PFSK-1 (cell line): ENCODE results near the gene ERBB4.

Experiments used
- POLR2AphosphoS5 ChIP-seq: IDR thresholded peaks from 2 replicates; pipeline ENCODE4 v1.6.1; 2012; ENCODE audit warnings: low read depth, mild to moderate bottlenecking, control low read depth, low read length, moderate library complexity
- TAF1 ChIP-seq: IDR thresholded peaks from 2 replicates; pipeline ENCODE4 v1.6.1; 2012; ENCODE audit warnings: low read length, control low read depth, borderline replicate concordance; ENCODE audit not compliant: insufficient read depth

DNA sequence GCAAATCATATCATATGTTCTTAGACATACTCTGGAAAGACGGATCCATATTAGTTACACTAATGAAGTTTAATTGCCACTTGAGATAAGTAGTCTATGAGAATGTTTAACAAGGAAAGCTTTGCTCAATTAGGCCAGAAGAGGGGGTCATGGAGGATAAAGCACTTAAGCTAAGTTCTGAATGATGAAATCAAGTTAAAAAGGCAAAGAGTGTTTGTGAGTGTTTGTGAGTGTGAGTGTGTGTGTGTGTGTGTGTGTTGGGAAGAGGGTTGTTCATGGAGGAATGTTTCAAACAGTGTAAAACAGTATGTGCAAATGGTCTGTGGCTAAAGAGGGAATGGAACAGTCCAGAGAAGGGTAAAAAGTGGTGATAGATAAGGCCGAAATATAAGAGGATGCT lies 360.9 kb downstream of the ERBB4 start:
- TF ChIP-seq TAF1 (no peak), POLR2AphosphoS5 (no peak)
